DMS53 (cell line): ENCODE results near the gene SIN3B.

Experiments used
- DNase-seq: peaks from one replicate; lab custom pipeline; 2025; lab: John Stamatoyannopoulos, UW

The SIN3B gene

GRCh38 chr19:16904599-16904998, 75.4 kb downstream of the SIN3B start:
- DNase-seq, result no peak

DNA sequence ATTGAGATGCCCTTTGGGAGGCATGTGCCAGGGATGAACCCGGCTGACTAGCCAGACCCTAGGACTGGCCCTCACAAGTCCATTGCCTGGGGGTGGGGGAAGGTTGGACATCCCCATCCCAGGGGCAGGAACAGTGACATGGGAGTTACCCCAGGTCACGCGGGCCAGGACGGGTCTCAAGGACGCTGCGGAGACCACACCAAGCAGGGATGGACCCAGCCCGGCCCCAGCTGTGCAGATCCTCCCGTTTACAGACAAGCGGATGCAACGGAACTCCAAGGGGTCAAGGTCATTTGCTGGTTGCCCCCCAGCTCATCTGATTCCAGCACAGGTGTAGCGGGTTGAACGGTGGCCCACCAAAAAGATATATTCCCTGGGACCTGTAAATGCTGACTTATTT, 79.6 kb downstream of the SIN3B start:
- no peak for DNase-seq

GRCh38 chr19:16911046-16911445, 81.8 kb downstream of the SIN3B start:
- DNase-seq, result no peak

- no peak for DNase-seq
These were observed 83.6 kb downstream of the SIN3B start for GRCh38 chr19:16912780-16913179.

GRCh38 chr19:16914421-16914820, 85.2 kb downstream of the SIN3B start:
- DNase-seq, result no peak

DNA sequence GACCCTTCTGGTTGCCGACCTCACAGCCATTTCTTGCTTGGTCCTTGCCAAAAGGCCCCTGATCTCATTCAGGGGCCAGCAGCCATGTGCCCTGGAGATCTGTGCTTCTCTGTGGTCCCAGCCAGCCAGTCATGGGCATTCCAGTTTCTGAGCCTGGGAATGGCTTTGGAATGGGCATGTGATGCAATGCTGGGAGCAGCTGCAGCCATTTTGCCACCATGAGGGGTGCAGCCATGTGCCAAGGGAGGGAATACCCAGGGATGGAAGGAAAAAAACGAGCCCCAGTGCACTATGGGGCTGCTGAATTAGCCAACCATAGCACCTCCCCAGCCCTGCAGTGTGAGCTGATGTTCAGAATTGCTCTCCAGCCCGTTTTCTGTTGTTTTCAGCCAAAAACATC, 85.9 kb downstream of the SIN3B start:
- DNase-seq, result no peak

GRCh38 chr19:16915734-16916133, 86.5 kb downstream of the SIN3B start:
- DNase-seq, result no peak

- DNase-seq, result no peak
These were observed 88.2 kb downstream of the SIN3B start for GRCh38 chr19:16917401-16917800.

GRCh38 chr19:16919496-16919895, 90.3 kb downstream of the SIN3B start:
- no peak for DNase-seq

- DNase-seq, result no peak
These were observed 91.8 kb downstream of the SIN3B start for GRCh38 chr19:16920816-16921529.

- DNase-seq, result no peak
These were observed 92.8 kb downstream of the SIN3B start for GRCh38 chr19:16921766-16922591.

DNA sequence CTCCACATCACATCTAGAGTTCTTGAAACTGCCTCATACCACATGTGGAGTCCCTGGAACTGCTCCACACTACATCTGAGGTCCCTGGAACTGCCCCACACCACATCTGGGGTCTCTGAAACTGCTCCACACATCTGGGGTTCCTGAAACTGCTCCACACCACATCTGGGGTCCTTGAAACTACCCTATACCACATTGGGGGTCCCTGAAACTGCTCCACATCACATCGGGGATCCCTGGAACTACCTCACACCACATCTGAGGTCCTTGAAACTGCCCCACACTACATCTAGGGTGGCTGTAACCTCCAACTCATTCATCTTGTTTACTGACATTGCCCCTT, 93.4 kb downstream of the SIN3B start:
- no peak for DNase-seq

GRCh38 chr19:16922949-16923348, 93.8 kb downstream of the SIN3B start:
- no peak for DNase-seq

- DNase-seq, result no peak
These were observed 98.7 kb downstream of the SIN3B start for GRCh38 chr19:16927883-16928282.

DNA sequence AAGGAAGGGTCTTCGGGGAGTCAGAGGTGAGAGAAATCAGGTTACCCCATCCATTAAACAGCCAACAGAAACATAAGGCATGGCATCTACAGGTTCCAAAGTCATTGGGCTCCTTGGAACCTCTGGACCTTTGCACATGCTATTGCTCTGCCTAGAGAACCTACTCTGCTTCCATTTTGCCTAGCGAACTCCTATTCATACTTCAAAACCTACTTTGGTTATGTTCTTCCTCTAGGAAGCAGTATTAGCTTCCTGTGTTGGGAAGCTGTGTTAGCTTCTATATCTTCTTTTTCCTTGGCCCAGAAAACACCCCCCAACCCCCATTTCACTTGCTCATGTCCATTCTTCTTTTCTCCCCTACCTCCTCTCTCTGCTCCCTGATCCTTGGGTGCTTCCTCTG, 99.2 kb downstream of the SIN3B start:
- no peak for DNase-seq

- no peak for DNase-seq
These were observed 99.7 kb downstream of the SIN3B start for GRCh38 chr19:16928916-16929315.
